Natural killer cell treated with Interleukin-12 subunit alpha and Interleukin-12 subunit beta and Interleukin-15 and Interleukin-18, amount 100 ng/mL, for 72 hours (primary cell): Measurements from ENCODE around the gene GAS2. TPM values are rescaled to one million over a fixed set of nuclear protein-coding genes. Genes with fewer than 3 reads are reported as not detected.

ENCODE experiments used
- ATAC-seq, 2 donors: fragments of 150-1000 bp; cut with Tn5 transposase in 1 of 2; sonication (Bioruptor Pico), chemical (Tn5 transposase) in 1 of 2; 2 replicates each; pipeline ENCODE4 v1.10.0; 2021
- DNase-seq: peaks from one replicate; pipeline ENCODE4 v3.0.0; 2022; ENCODE audit warnings: low spot score
- H3K27ac Mint-ChIP-seq, 2 donors: 1 replicate in 1 of 2; 2 replicates in 1 of 2; pipeline ENCODE4 v1.8.0; 2022; ENCODE audit warnings: mixed read lengths in 2 of 2, mild to moderate bottlenecking in 1 of 2, moderate library complexity in 1 of 2
- H3K27me3 Mint-ChIP-seq, 2 donors: 1 replicate in 1 of 2; 2 replicates in 1 of 2; pipeline ENCODE4 v1.8.0; 2022; ENCODE audit warnings: mixed read lengths in 2 of 2
- H3K36me3 Mint-ChIP-seq: one replicate; pipeline ENCODE4 v1.8.0; 2022; ENCODE audit warnings: mixed read lengths
- H3K4me1 Mint-ChIP-seq, 2 donors: 1 replicate in 1 of 2; 2 replicates in 1 of 2; pipeline ENCODE4 v1.8.0; 2022; ENCODE audit warnings: low read depth in 2 of 2, mixed read lengths in 2 of 2, mild to moderate bottlenecking in 1 of 2
- H3K4me3 Mint-ChIP-seq: one replicate; pipeline ENCODE4 v1.8.0; 2022; ENCODE audit warnings: mixed read lengths
- H3K9me3 Mint-ChIP-seq: 2 replicates; pipeline ENCODE4 v1.8.0; 2022; ENCODE audit warnings: mixed read lengths
- total RNA-seq, 2 donors: library from RNA; stranded (reverse); gene quantifications; one replicate each; pipeline ENCODE4 v1.2.3, GENCODE V29; 2022

The GAS2 gene
- total RNA-seq, 2 donors from 2014 or later = 0.76 to 2.4 TPM

DNA sequence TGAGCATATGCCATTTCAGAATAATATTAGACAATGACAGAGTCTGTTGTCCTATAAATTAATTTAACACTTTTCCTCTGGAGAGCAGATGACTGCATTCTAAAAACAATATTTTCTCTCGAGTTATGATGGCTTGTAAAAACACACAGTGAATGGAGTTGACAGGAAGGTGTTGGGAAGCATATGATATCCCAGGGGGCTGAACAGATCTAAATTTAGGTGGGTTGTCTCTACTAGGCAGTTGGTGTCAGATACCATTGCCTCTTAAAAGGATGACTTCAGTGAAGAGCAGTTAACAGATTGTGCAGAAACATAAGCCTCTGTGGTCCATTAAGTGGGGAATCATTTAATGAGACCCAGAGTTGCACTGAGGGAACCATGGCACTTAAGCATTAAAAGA, 132.5 kb downstream of the GAS2 start:
- DNase-seq (no peak), ATAC-seq (no peak)
- H3K4me1 Mint-ChIP-seq = no peaks in the 10 kb centered on the region
- H3K27me3 Mint-ChIP-seq = peaks cover 15% of the 10 kb centered on the region in 2 donors
- H3K36me3 Mint-ChIP-seq = no peaks in the 10 kb centered on the region
- no peaks in the 10 kb centered on the region for H3K9me3 Mint-ChIP-seq
- no peak overlapping the region for H3K27ac Mint-ChIP-seq
- H3K4me3 Mint-ChIP-seq = no peak overlapping the region

DNA sequence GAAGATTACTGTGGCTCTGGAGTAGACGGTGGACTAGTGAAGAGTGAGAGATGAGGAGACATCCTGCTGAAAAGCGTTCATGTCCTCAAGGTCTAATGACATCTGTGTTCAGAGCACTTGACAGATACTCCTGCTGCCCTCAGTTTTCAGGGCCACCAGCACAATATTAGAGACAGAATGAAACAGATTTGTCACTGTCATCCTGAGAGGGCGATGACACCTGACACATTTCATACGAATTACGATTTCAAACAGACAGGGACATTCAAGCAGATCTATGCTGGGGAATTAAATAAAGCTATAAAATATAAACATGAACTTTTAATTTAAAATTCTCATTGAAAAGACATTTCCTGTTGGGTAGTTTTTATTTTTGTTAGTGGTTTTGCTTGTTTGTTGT, 134.1 kb downstream of the GAS2 start:
- ATAC-seq (no peak), DNase-seq (no peak)
- H3K27me3 Mint-ChIP-seq = peaks cover 4 to 15% of the 10 kb centered on the region in 2 donors
- H3K4me1 Mint-ChIP-seq = no peaks in the 10 kb centered on the region
- no peak overlapping the region for H3K4me3 Mint-ChIP-seq
- H3K27ac Mint-ChIP-seq = no peak overlapping the region
- no peaks in the 10 kb centered on the region for H3K9me3 Mint-ChIP-seq
- H3K36me3 Mint-ChIP-seq = no peaks in the 10 kb centered on the region

DNA sequence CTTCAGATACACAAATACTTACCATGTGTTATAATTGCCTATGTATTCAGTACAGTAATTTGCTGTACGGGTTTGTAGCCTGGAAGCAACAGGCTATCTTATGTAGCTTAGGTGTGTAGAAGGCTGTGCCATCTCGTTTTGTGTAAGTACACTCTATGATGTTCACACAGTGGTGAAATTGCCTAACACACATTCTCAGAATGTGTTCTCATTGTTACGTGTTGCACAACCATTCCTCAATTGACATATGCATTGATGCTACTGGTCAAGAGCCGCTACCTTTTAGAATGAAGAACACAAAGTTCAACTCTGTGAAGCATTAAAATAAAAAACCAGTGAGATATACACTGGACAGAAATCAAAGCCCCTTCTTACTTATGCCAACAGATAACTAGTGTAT, 136.4 kb downstream of the GAS2 start:
- Mint-ChIP-seq H3K4me3 (no peak overlapping the region), H3K9me3 (no peaks in the 10 kb centered on the region), H3K36me3 (no peaks in the 10 kb centered on the region), H3K27me3 (peaks cover 10 to 15% of the 10 kb centered on the region in 2 donors), H3K27ac (no peak overlapping the region), H3K4me1 (no peaks in the 10 kb centered on the region)
- no peak for DNase-seq
- ATAC-seq = no peak

DNA sequence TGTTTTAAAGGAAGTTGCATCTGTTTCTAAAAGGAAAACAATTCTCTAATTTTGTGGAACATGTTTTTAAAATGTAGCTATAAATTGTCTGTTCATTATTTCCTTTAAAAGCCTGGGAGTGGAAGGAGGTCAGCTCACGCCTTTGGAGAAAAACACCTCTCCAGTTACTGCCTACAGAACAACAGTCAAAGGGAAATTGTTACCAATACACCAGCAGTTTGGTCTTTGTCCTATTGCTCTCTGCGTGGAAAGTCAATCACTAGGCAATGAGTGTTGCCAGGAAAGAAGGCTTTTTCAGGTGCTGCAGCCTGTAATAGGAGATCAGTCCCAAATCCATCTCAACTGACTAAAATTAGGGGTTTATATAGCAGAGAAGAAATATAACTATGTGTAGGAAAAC, 141.0 kb downstream of the GAS2 start:
- ATAC-seq = no peak
- Mint-ChIP-seq H3K4me3 (no peak overlapping the region), H3K27me3 (peaks cover 0 to 7% of the 10 kb centered on the region in 2 donors), H3K4me1 (no peaks in the 10 kb centered on the region), H3K9me3 (peaks cover 3% of the 10 kb centered on the region), H3K36me3 (peaks cover 4% of the 10 kb centered on the region), H3K27ac (no peak overlapping the region)
- DNase-seq = no peak

DNA sequence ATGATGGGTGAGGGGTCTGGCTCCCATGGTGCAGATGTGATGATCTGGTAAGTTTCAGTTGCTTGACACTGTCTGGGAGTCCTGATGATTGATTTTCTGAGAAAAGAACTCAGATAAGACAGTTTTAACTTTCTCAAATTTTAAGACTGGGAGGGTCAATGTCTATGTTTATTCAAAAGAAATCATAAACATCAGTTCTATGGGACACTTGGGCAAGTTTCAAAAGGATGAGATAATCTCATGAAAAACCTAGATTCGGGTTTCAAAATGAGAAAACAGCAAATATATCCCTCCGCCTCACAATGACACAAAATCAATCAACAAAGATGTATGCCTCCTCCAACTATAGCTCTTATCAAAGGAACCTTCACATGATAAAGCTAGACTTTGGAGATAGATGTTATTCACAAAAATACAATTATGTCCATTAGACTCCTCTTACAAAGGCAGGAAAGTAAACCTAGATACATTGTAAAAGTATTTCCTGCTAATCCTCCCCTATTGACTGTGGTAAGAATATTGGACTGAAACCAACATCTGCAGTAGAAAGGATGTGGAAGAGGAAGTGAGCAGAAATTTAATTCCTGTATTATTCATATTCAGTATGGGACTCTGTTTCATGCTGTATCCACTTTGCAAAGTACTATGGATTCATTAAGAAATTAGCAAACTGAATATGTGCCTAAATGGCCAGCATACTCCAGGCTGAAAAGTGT, 141.6 kb downstream of the GAS2 start:
- H3K9me3 Mint-ChIP-seq = peaks cover 3% of the 10 kb centered on the region
- H3K4me3 Mint-ChIP-seq = no peak overlapping the region
- no peak overlapping the region for H3K27ac Mint-ChIP-seq
- DNase-seq = no peak
- ATAC-seq = no peak
- peaks cover 4% of the 10 kb centered on the region for H3K36me3 Mint-ChIP-seq
- no peaks in the 10 kb centered on the region for H3K4me1 Mint-ChIP-seq
- peaks cover 0 to 7% of the 10 kb centered on the region in 2 donors for H3K27me3 Mint-ChIP-seq

DNA sequence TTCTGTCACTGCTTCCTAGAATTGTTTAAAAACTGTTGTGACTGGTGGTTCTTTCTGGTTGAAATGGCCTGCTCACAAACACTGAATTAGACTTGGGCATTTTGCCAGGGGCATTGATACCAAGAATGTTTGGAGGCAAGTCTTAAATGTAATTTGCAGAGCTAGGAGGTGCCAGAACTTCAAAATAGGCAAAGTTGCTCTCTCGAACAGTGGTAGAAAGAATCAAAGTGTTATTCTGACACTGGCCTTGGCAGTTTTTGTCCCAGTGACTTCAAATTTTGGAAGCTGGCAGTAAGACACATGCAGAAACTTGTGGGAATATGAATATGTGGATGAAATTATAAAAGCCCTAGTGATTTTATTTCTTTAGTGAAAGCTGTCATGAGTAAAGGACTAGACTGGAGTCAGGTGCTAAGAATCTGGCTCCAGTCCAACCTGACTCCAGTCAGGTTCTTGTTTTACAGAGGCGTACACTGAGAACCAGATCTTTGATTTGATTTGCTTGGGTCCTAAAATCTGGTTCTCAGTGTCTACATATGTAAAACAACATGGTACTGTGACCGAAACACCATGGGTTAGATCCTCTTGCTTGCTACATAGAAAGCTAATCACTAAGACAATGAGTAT, 142.3 kb downstream of the GAS2 start:
- Mint-ChIP-seq H3K27me3 (peaks cover 0 to 7% of the 10 kb centered on the region in 2 donors), H3K9me3 (peaks cover 3% of the 10 kb centered on the region), H3K36me3 (peaks cover 4% of the 10 kb centered on the region), H3K4me3 (no peak overlapping the region), H3K27ac (no peak overlapping the region), H3K4me1 (no peaks in the 10 kb centered on the region)
- no peak for DNase-seq
- no peak for ATAC-seq

DNA sequence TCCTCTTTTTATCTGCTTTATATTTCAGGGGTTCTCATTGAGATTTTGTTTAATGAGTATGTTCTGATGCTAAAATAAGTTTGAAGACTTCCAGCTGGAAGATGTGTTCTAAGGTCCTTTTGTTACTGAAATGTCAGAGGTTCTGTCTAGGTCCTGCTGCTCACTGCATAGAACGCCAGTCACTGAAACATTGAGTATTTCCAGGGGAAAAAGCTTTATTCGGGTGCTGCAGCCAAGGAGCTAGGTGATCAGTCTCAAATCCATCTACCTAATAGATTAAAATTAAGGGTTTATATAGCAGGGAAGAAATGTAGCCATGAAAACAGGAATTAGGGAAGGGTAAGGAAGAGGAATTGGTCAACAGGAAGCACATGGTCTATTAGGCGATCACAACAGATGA, 143.5 kb downstream of the GAS2 start:
- H3K36me3 Mint-ChIP-seq = peaks cover 4% of the 10 kb centered on the region
- ATAC-seq (no peak), DNase-seq (no peak)
- no peak overlapping the region for H3K4me3 Mint-ChIP-seq
- H3K4me1 Mint-ChIP-seq = no peaks in the 10 kb centered on the region
- peaks cover 6% of the 10 kb centered on the region for H3K9me3 Mint-ChIP-seq
- H3K27me3 Mint-ChIP-seq = peaks cover 0 to 7% of the 10 kb centered on the region in 2 donors
- no peak overlapping the region for H3K27ac Mint-ChIP-seq

DNA sequence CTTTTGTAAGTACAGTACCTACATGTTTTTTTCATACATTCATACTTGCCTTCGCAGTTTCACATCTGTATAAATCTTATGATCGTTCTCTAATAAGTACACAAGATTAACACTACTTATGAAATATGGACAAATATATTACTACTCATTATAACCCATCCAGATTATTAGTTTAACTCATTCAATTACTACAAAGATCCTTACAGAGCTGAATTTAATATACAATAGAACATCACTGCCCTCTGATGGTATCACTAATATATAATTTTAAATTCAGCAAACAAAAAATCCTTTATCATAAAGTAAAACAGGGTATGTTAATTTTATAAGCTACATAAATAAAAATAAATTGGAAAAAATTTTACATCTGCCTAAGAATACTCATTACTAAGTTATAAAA, 155.8 kb downstream of the GAS2 start:
- Mint-ChIP-seq H3K36me3 (peaks cover 13% of the 10 kb centered on the region), H3K27ac (no peak overlapping the region), H3K4me1 (no peaks in the 10 kb centered on the region), H3K9me3 (no peaks in the 10 kb centered on the region), H3K27me3 (no peaks in the 10 kb centered on the region), H3K4me3 (no peak overlapping the region)
- ATAC-seq (no peak), DNase-seq (no peak)

DNA sequence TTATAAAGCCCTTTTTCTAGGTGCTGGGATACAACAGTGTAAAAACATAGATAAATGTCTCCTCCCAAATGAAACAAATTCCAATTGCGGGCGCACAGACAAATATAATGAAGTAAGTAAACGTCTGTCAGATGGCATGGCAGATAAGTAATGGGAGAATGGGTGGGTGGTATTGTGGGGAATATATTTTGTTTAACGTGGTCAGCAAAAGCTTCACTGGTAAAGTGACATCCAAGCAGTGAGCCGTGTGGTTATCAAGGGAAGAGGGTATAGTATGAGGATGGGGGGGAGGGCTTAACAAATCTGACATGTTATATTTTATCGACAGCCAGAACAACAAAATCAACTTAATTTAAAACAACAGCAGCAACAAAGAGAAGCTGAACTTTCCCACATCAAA, 162.0 kb downstream of the GAS2 start:
- peaks cover 9 to 10% of the 10 kb centered on the region in 2 donors for H3K4me1 Mint-ChIP-seq
- DNase-seq = no peak
- no peak for ATAC-seq

DNA sequence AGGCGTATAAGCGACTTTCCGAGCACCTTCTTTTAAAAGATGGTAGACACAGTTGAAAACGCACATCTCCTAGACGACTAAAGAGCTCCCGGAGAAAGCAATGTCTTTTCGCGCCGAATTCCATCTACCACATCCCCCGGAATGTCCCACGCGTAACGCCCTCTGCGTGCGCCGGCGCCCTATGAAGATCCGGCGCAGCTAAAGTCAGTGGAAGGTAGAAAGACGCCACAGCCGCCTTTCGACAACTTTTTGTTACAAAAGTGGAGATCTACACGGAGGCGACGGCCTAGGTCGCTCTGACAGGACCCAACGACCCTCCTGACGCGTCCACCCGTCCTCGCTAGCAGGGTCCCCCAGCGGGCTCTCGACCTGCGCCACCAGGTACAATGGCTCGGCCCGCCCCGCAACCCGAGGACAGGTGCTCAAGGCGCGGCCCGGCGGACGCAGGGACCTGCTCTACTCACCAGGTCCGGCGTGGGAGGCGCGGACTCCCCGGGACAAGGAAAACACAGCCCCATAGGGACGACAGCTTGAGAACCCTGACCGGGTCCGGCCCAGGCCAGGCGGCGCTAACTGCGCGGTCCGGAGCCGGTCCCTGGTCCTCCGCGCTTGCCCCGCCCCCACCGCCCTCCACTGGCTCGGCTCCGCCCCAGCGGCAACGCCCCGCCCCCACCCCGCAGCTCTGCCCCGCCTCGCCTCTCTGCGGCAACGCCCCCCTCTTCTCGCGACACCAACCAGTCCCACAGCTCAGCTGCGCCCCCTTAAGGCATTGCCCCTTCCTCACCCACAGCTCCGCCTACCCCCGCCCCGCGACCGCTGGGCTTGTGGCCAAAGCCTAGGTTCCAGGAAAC, 163.0 kb downstream of the GAS2 start, which contains the start of gene SVIP:
TSS of gene SVIP (minus strand) at position 571 of the 851 bp plus-strand sequence. CDS start at position 518, 53 bp downstream.
- DNase-seq (peak; percentile 91), ATAC-seq (peak; percentile 97 to 98)
- Mint-ChIP-seq H3K4me1 (peaks cover 9 to 10% of the 10 kb centered on the region in 2 donors), H3K27ac (peak within 1 kb of the TSS; percentile 64 to 78), H3K27me3 (no peaks in the 10 kb centered on the region), H3K36me3 (no peaks in the 10 kb centered on the region), H3K9me3 (no peaks in the 10 kb centered on the region), H3K4me3 (peak within 1 kb of the TSS; percentile 87)

More for the DNA sequence above, 162.0 kb downstream of the GAS2 start:
- H3K36me3 Mint-ChIP-seq = no peaks in the 10 kb centered on the region
- H3K9me3 Mint-ChIP-seq = no peaks in the 10 kb centered on the region
- no peaks in the 10 kb centered on the region for H3K27me3 Mint-ChIP-seq
- peak overlapping the region; percentile 64 to 78 for H3K27ac Mint-ChIP-seq
- peak overlapping the region; percentile 87 for H3K4me3 Mint-ChIP-seq

DNA sequence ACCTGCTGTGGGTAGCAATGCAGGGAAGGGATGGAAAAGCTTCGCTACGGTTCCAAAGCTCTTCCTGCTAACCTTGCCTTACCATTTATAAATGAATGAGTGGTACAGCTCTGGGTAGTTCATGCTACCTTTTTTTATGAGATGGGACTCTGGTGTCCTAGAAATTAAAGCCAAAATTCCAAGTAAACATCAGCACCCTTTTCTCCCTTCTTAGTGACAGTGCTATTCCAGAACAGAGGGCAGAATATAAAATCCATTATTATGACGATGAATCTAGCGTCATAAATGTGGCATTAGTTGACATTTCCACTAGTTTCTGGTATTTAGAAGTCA, 163.6 kb downstream of the GAS2 start:
- Mint-ChIP-seq H3K4me1 (peaks cover 9 to 10% of the 10 kb centered on the region in 2 donors), H3K9me3 (no peaks in the 10 kb centered on the region), H3K27me3 (no peaks in the 10 kb centered on the region), H3K27ac (peak overlapping the region; percentile 64 to 78), H3K36me3 (no peaks in the 10 kb centered on the region), H3K4me3 (peak overlapping the region; percentile 87)
- no peak for ATAC-seq
- no peak for DNase-seq

DNA sequence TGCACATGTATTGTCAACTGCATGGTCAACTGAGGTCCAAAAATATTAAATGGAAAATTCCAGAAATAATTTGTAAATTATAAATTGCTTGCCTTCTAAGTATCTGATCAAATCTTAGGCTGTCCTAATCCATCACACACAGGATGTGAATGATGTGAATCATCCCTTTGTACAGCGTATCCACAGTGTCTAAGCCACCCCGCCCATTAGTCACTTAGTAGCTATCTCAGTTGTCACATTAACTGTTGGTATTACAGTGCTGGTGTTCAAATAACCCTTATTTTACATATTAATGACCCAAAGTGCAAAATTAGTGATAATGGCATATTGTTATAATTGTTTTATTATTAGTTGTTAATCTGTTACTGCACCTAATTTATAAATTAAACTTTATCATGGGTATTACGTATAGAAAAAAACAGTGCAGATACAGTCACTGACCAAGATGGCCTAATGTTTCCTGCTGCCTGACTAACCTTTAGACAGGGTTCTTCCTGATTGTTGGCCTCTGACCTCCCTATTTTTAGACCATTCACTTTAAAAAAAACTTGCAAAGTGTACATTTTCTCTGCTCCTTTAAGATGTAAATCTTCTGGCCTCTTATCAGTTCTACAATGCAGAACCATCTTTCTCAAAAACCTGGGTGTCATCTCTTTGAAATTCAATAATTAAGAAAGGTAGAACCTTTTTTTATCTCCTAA, 166.1 kb downstream of the GAS2 start:
- no peaks in the 10 kb centered on the region for H3K9me3 Mint-ChIP-seq
- H3K27me3 Mint-ChIP-seq = no peaks in the 10 kb centered on the region
- H3K27ac Mint-ChIP-seq = no peak overlapping the region
- DNase-seq (no peak), ATAC-seq (no peak)
- H3K4me3 Mint-ChIP-seq = no peak overlapping the region
- no peaks in the 10 kb centered on the region for H3K36me3 Mint-ChIP-seq
- peaks cover 9 to 10% of the 10 kb centered on the region in 2 donors for H3K4me1 Mint-ChIP-seq

DNA sequence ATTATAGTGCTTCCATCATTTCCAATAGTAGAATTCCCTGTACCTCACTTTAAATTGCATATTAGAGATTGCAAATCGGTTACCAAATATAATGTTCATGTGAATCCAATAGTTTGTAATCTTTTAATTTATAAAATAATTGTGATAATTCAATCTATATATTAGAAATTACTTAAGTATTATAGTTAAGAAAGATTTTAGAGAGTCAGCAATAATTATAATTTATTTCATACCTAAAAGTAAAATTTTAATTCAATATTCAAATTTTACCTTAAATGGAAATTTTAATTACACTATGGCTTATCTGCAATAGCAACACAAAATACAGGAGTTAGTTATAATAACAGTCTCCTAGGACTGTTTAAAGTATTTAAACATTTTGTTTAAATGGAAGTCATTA, 180.3 kb downstream of the GAS2 start:
- H3K36me3 Mint-ChIP-seq = no peaks in the 10 kb centered on the region
- H3K9me3 Mint-ChIP-seq = no peaks in the 10 kb centered on the region
- no peak overlapping the region for H3K4me3 Mint-ChIP-seq
- H3K4me1 Mint-ChIP-seq = peaks cover 0 to 3% of the 10 kb centered on the region in 2 donors
- DNase-seq = no peak
- no peak overlapping the region for H3K27ac Mint-ChIP-seq
- no peak for ATAC-seq
- no peaks in the 10 kb centered on the region for H3K27me3 Mint-ChIP-seq
